CD14-positive monocyte (primary cell): ENCODE measurements around the gene CNTN1. TPM values are rescaled to one million over a fixed set of nuclear protein-coding genes. Genes with fewer than 3 reads are reported as not detected.

ENCODE experiments used
- DNase-seq, 3 donors: peaks; one replicate each; pipeline ENCODE4 v3.0.0-alpha.2; 2011 to 2022
- H2AFZ ChIP-seq: 2 replicates; pipeline ENCODE4 v1.6.0; 2012; ENCODE audit warnings: mild to moderate bottlenecking, low read depth, low read length, inconsistent platforms; ENCODE audit not compliant: insufficient read depth, poor library complexity, severe bottlenecking
- H3K27ac ChIP-seq, 2 donors: 1 replicate in 1 of 2; 2 replicates in 1 of 2; pipeline ENCODE4 v1.5.1; 2012 to 2013; ENCODE audit warnings: low read length in 2 of 2, control low read depth in 1 of 2, inconsistent platforms in 1 of 2, low read depth in 1 of 2, mild to moderate bottlenecking in 1 of 2
- H3K27me3 ChIP-seq, 2 donors: one replicate each; pipeline versions ENCODE4 v1.6.0 to v1.6.1; 2011 to 2013; ENCODE audit warnings: low read length in 2 of 2; ENCODE audit not compliant: control insufficient read depth in 2 of 2, insufficient read depth in 2 of 2
- H3K36me3 ChIP-seq, 2 donors: replicated peaks in 1 of 2; 1 replicate in 1 of 2; 2 replicates in 1 of 2; pipeline versions ENCODE4 v1.5.1 to v1.6.1; 2012 to 2013; ENCODE audit warnings: low read length in 2 of 2, control low read depth in 1 of 2, inconsistent platforms in 1 of 2, mild to moderate bottlenecking in 1 of 2; ENCODE audit not compliant: insufficient read depth in 2 of 2, control insufficient read depth in 1 of 2
- H3K4me1 ChIP-seq, 2 donors: 1 replicate in 1 of 2; 2 replicates in 1 of 2; pipeline versions ENCODE4 v1.5.1 to v1.6.1; 2012 to 2013; ENCODE audit warnings: low read length in 2 of 2, control low read depth in 1 of 2, inconsistent platforms in 1 of 2, mild to moderate bottlenecking in 1 of 2, moderate library complexity in 1 of 2; ENCODE audit not compliant: insufficient read depth in 2 of 2, control insufficient read depth in 1 of 2
- H3K4me2 ChIP-seq: replicated peaks from 2 replicates; pipeline ENCODE3; 2012; ENCODE audit warnings: low read length, moderate library complexity, mild to moderate bottlenecking; ENCODE audit not compliant: poor library complexity, severe bottlenecking; ENCODE audit errors: extremely low read depth
- H3K4me3 ChIP-seq, 3 experiments: fragments of 200-600 bp in 1 of 3; sonication (generic) in 1 of 3; replicated peaks in 1 of 3; 1 replicate in 2 of 3; 2 replicates in 1 of 3; pipeline ENCODE4 v1.5.1; 2011 to 2013; ENCODE audit warnings: low read length in 3 of 3, mild to moderate bottlenecking in 3 of 3, control low read depth in 2 of 3, low read depth in 2 of 3, inconsistent platforms in 1 of 3, moderate library complexity in 1 of 3
- H3K79me2 ChIP-seq: 2 replicates; pipeline ENCODE4 v1.6.0; 2012; ENCODE audit warnings: mild to moderate bottlenecking, control low read depth, inconsistent platforms, low read length, moderate library complexity; ENCODE audit not compliant: insufficient read depth
- H3K9ac ChIP-seq: 2 replicates; pipeline ENCODE4 v1.6.0; 2017; ENCODE audit warnings: low read length, mild to moderate bottlenecking; ENCODE audit not compliant: insufficient read depth, poor library complexity, severe bottlenecking
- H3K9me3 ChIP-seq, 2 donors: replicated peaks in 1 of 2; 1 replicate in 1 of 2; 2 replicates in 1 of 2; pipeline versions ENCODE4 v1.5.1 to v1.6.1; 2012 to 2013; ENCODE audit warnings: low read length in 2 of 2, control low read depth in 1 of 2; ENCODE audit not compliant: control insufficient read depth in 1 of 2, insufficient read depth in 1 of 2
- H4K20me1 ChIP-seq: 2 replicates; pipeline ENCODE4 v1.6.0; 2012; ENCODE audit warnings: mild to moderate bottlenecking, low read length, control low read depth, moderate library complexity; ENCODE audit not compliant: insufficient read depth
- H3K27ac Mint-ChIP-seq, 7 donors: one replicate each; pipeline ENCODE4 v1.8.0; 2020; ENCODE audit warnings: mild to moderate bottlenecking in 7 of 7, mixed read lengths in 7 of 7, moderate library complexity in 6 of 7, inconsistent platforms in 2 of 7
- H3K27me3 Mint-ChIP-seq, 3 donors: one replicate each; pipeline ENCODE4 v1.8.0; 2021 to 2022; ENCODE audit warnings: low read depth in 3 of 3, mild to moderate bottlenecking in 3 of 3, mixed read lengths in 3 of 3, moderate library complexity in 3 of 3, inconsistent platforms in 1 of 3
- H3K36me3 Mint-ChIP-seq, 2 donors: one replicate each; pipeline ENCODE4 v1.8.0; 2020; ENCODE audit warnings: mixed read lengths in 2 of 2, inconsistent platforms in 1 of 2, mild to moderate bottlenecking in 1 of 2
- H3K4me1 Mint-ChIP-seq: one replicate; pipeline ENCODE4 v1.8.0; 2020; ENCODE audit warnings: mild to moderate bottlenecking, mixed read lengths
- H3K4me3 Mint-ChIP-seq, 2 donors: one replicate each; pipeline ENCODE4 v1.8.0; 2020; ENCODE audit warnings: mild to moderate bottlenecking in 2 of 2, mixed read lengths in 2 of 2, moderate library complexity in 1 of 2
- H3K9me3 Mint-ChIP-seq, 7 donors: one replicate each; pipeline ENCODE4 v1.8.0; 2020 to 2022; ENCODE audit warnings: mixed read lengths in 7 of 7, mild to moderate bottlenecking in 6 of 7, moderate library complexity in 6 of 7, inconsistent platforms in 2 of 7
- WGBS: methylation state at CpG from one replicate; pipeline ENCODE4 v1.1.5; 2013; ENCODE audit warnings: missing lambda C conversion rate; ENCODE audit not compliant: insufficient coverage; 5-methylcytosine and 5-hydroxymethylcytosine counted together
- intact Hi-C, 2 donors: fragments of 100-400 bp; cut with micrococcal nuclease; formaldehyde crosslinking; loops; one replicate each; pipeline versions ENCODE4 v1.15.0 to v1.15.1; 2023
- polyA plus RNA-seq, 3 donors: library from polyadenylated mRNA; depleted of rRNA in 1 of 3; unstranded in 2 of 3; stranded (reverse) in 1 of 3; fragments of 300-500 nt in 2 of 3; fragments of >200 nt in 1 of 3; fragmentation: Illumina TruSeq in 2 of 3; gene quantifications; 1 replicate in 2 of 3; 2 replicates in 1 of 3; pipeline ENCODE4 v1.2.3, GENCODE V29; 2012 to 2021
- TF ChIP-seq, protein P1 (sequence below): fragments of 200-600 bp; IDR thresholded peaks from one replicate; pipeline ENCODE4 v1.8.0; 2022; ENCODE audit warnings: antibody characterized with exemption, mild to moderate bottlenecking

The CNTN1 gene
- polyA plus RNA-seq, 3 donors = not detected

DNA sequence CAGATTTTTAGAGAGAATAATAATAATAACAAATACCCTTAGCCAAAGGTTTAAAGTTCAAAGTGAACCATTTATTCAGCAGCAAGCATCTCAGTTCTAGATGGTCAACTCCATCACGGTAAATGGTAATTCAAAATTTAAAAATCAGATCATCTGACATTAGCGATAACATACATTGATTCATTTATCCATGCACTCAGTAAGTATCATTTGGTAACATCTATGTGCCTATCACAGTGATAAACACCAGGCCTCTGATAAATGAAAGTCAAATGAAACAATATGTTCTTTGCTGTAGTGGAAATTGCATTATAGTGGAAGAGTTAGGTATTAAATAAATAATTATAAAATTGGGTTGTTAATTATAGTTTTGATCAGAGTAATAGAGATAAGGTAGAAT lies 108.8 kb downstream of the CNTN1 start:
- H3K4me1 Mint-ChIP-seq = no peaks in the 10 kb centered on the region
- Histone ChIP-seq H3K4me3 (no peak overlapping the region), H3K27me3 (no peaks in the 10 kb centered on the region), H3K9ac (no peak overlapping the region), H3K27ac (no peak overlapping the region), H4K20me1 (no peaks in the 10 kb centered on the region), H3K79me2 (no peaks in the 10 kb centered on the region), H3K4me1 (no peaks in the 10 kb centered on the region), H3K9me3 (no peaks in the 10 kb centered on the region), H2AFZ (no peak overlapping the region), H3K4me2 (no peak overlapping the region), H3K36me3 (no peaks in the 10 kb centered on the region)
- no CpG with 5 or more reads among the region's 2 CpGs for WGBS
- no peaks in the 10 kb centered on the region for H3K36me3 Mint-ChIP-seq
- peaks cover 0 to 4% (median 1%) of the 10 kb centered on the region in 7 donors for H3K9me3 Mint-ChIP-seq
- DNase-seq = no peak
- H3K27me3 Mint-ChIP-seq = peaks cover 0 to 2% (median 1%) of the 10 kb centered on the region in 3 donors
- no peak overlapping the region for H3K27ac Mint-ChIP-seq
- intact Hi-C loops = no loop called here
- no peak overlapping the region for H3K4me3 Mint-ChIP-seq
- TF ChIP-seq, protein P1, sequence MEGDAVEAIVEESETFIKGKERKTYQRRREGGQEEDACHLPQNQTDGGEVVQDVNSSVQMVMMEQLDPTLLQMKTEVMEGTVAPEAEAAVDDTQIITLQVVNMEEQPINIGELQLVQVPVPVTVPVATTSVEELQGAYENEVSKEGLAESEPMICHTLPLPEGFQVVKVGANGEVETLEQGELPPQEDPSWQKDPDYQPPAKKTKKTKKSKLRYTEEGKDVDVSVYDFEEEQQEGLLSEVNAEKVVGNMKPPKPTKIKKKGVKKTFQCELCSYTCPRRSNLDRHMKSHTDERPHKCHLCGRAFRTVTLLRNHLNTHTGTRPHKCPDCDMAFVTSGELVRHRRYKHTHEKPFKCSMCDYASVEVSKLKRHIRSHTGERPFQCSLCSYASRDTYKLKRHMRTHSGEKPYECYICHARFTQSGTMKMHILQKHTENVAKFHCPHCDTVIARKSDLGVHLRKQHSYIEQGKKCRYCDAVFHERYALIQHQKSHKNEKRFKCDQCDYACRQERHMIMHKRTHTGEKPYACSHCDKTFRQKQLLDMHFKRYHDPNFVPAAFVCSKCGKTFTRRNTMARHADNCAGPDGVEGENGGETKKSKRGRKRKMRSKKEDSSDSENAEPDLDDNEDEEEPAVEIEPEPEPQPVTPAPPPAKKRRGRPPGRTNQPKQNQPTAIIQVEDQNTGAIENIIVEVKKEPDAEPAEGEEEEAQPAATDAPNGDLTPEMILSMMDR = no peak

DNA sequence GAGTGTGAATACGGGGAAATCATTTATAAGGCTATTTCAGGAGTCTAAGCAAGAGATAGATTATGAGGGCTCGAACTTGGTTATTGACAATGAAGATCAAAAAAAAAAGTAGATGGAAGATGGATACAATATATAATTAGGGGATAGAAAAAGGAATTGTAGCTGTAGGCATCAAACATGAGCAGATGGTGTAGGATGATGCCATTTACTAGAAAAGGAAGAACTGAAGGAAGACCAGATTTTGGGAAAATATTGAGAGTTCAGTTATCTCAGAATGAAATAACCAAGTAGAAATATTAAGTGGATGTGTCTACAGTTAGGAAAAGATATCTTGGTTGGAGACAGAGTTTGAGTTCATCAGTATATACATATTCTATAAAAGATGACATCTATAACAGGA lies 109.6 kb downstream of the CNTN1 start:
- Histone ChIP-seq H3K4me1 (no peaks in the 10 kb centered on the region), H3K9ac (no peak overlapping the region), H3K27ac (no peak overlapping the region), H4K20me1 (no peaks in the 10 kb centered on the region), H3K36me3 (no peaks in the 10 kb centered on the region), H3K79me2 (no peaks in the 10 kb centered on the region), H2AFZ (no peak overlapping the region), H3K4me2 (no peak overlapping the region), H3K27me3 (no peaks in the 10 kb centered on the region), H3K9me3 (no peaks in the 10 kb centered on the region), H3K4me3 (no peak overlapping the region)
- no peak for DNase-seq
- no peaks in the 10 kb centered on the region for H3K36me3 Mint-ChIP-seq
- no peak overlapping the region for H3K27ac Mint-ChIP-seq
- no peak overlapping the region for H3K4me3 Mint-ChIP-seq
- H3K4me1 Mint-ChIP-seq = no peaks in the 10 kb centered on the region
- TF ChIP-seq, protein P1 = no peak
- 80% methylated on average over 1 of the region's 2 CpGs for WGBS
- H3K27me3 Mint-ChIP-seq = peaks cover 0 to 2% (median 1%) of the 10 kb centered on the region in 3 donors
- H3K9me3 Mint-ChIP-seq = peaks cover 0 to 6% (median 2%) of the 10 kb centered on the region in 7 donors
- intact Hi-C loops = no loop called here
